ENCODE results near the gene KLHL17. TPM values are rescaled to one million over a fixed set of nuclear protein-coding genes. Genes with fewer than 3 reads are reported as not detected.
A peak's percentile ranks its signal among the peaks of the same experiment; 100 is the strongest.

The KLHL17 gene
- total and polyA plus RNA-seq, 9 of the 15 experiments (the other 6 are each of a cell fraction or from before 2014, with no cell fraction given) = 0.14 to 84.8 (median 13.0) TPM

DNA sequence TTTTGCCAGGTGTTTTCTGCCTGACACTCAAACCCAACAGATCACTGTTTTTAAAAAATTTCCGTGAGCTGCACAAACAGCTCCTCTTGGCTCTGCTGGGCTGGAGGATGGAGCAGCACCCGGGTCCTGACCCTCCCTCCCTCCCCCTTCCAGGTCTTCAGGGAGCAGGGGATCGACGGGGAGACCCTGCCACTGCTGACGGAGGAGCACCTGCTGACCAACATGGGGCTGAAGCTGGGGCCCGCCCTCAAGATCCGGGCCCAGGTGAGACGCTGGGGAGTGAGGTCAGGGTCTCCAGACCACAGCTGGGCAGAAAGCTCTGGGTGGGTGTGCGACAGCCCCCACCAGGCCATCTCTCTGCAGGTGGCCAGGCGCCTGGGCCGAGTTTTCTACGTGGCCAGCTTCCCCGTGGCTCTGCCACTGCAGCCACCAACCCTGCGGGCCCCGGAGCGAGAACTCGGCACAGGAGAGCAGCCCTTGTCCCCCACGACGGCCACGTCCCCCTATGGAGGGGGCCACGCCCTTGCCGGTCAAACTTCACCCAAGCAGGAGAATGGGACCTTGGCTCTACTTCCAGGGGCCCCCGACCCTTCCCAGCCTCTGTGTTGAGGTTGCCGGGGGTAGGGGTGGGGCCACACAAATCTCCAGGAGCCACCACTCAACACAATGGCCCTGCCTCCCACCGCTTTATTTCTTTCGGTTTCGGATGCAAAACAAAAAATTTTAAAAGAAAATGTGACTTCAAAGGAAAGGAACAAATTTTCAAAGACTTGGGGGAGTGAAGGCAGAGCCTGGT lies 16.6 kb upstream of the KLHL17 start (continued):
- TF ChIP-seq, protein P1, sequence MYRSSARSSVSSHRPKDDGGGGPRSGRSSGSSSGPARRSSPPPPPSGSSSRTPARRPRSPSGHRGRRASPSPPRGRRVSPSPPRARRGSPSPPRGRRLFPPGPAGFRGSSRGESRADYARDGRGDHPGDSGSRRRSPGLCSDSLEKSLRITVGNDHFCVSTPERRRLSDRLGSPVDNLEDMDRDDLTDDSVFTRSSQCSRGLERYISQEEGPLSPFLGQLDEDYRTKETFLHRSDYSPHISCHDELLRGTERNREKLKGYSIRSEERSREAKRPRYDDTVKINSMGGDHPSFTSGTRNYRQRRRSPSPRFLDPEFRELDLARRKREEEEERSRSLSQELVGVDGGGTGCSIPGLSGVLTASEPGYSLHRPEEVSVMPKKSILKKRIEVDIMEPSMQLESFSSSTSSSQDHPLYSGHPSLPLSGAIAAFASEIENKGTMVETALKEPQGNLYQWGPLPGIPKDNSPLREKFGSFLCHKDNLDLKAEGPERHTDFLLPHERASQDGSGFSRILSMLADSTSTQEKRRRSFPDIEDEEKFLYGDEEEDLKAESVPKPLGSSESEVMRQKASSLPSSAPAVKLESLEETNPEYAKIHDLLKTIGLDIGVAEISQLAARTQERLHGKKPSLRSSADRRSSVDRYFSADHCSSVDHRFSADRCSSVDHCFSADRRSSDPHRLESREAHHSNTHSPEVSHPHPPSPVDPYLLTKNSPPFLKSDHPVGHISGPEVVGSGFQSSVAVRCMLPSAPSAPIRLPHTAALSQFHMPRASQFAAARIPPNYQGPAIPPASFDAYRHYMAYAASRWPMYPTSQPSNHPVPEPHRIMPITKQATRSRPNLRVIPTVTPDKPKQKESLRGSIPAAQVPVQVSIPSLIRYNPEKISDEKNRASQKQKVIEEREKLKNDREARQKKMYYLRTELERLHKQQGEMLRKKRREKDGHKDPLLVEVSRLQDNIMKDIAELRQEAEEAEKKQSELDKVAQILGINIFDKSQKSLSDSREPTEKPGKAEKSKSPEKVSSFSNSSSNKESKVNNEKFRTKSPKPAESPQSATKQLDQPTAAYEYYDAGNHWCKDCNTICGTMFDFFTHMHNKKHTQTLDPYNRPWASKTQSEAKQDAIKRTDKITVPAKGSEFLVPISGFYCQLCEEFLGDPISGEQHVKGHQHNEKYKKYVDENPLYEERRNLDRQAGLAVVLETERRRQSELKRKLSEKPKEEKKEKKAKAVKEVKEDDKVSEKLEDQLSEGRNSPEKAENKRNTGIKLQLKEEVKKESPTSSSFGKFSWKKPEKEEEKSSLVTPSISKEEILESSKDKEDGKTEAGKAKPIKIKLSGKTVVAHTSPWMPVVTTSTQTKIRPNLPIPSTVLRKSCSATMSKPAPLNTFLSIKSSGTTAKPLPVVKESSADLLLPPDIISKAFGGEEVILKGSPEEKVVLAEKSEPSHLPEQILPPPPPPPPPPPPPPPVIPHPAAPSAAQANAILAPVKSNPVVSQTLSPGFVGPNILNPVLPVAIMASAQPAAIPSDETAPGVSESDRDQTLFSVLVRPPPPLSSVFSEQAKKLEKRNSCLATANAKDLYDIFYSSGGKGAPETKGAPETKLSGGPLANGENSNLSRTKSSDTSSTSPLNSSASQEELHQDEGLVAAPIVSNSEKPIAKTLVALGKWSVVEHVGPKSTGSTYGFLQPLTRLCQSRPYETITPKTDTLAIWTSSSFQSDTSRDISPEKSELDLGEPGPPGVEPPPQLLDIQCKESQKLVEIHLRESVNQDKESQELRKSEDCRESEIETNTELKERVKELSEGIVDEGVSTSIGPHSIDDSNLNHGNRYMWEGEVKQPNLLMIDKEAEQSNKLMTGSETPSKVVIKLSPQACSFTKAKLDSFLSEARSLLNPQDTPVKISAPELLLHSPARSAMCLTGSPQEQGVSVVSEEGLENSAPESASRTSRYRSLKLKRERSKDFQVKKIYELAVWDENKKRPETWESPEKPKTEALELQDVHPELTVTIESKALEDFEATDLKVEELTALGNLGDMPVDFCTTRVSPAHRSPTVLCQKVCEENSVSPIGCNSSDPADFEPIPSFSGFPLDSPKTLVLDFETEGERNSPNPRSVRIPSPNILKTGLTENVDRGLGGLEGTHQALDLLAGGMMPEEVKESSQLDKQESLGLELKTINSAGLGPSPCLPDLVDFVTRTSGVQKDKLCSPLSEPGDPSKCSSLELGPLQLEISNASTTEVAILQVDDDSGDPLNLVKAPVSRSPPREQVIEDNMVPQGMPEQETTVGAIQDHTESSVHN (IDR thresholded peaks at IDR 0.05; ENCODE audit: borderline replicate concordance in 1 of 2, low read depth in 1 of 2) = no peak
- TF ChIP-seq ILF3 (IDR thresholded peaks at IDR 0.05; ENCODE audit: borderline replicate concordance) (no peak), PRMT5 (CRISPR knock-in tag; IDR thresholded peaks at IDR 0.05) (no peak), CXXC5 (CRISPR knock-in tag; IDR thresholded peaks at IDR 0.05) (no peak), FIP1L1 (IDR thresholded peaks at IDR 0.05; ENCODE audit: low read depth, low read length, poor library complexity, severe bottlenecking) (peak; percentile 21), ZNF184 (CRISPR knock-in tag; IDR thresholded peaks at IDR 0.05) (0 out of 2 replicates have a peak, but pooled peaks have one; percentile 3), BRCA1 (IDR thresholded peaks at IDR 0.05) (no peak), BRCA1 (CRISPR knock-in tag; IDR thresholded peaks at IDR 0.05) (no peak), CBFA2T3 (IDR thresholded peaks at IDR 0.05) (no peak), GABPA (tag; conservative IDR thresholded peaks at IDR 0.05; ENCODE audit: low read depth) (no peak), EWSR1 (IDR thresholded peaks at IDR 0.05; ENCODE audit: borderline replicate concordance, low read depth, partially characterized antibody) (no peak), PHB (CRISPR knock-in tag; IDR thresholded peaks at IDR 0.05) (no peak), ZNF146 (CRISPR knock-in tag; IDR thresholded peaks at IDR 0.05; ENCODE audit: unreplicated experiment) (no peak), E2F3 (CRISPR knock-in tag; IDR thresholded peaks at IDR 0.05) (no peak)
- TF ChIP-seq, protein P2, sequence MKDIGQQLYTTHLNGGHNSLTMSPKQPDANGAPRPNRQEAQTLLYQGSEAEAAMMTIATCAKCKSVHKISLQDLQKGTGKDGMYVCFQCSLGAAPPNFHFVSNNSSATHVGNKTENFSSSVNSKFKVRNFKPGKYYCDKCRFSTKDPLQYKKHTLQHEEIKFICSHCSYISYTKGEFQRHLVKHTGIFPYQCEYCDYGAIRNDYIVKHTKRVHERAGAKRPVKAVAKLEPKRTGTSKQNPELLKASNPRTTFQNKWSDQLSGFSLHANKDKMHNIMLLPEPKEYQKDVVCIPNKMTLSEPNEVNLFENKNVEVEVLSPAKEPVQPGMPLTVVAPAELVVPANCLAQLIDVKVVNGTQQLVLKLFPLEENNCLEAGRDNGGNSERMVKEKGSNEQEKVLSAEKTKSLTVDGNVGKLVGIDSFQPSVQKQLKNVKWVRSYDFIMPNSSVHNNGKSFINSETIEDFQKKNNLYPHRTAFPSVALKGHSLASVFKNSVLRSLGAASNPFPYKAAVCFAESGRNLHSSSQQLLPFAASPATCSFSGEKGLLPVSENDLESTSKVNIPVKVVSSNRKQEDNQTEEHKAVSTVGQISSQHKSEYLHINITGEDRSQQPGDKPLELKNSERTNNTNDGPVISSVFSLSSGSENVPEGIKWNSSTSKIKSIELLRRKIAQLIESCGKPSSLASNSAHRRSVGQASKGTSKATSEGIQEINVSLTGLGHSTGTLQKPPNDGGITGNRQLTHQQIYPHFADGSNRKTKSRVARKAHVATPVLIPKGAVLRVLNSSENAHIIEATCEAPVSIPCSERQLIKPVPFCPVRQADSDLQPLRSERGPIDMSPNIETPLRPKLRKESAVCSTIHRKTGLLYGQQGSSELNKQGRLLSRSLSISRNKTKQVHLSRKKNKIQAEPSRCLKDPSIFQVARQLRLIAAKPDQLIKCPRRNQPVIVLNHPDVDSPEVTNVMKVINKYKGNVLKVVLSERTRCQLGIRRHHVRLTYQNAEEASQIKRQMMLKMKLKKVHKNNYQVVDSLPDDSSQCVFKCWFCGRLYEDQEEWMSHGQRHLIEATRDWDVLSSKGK (CRISPR knock-in tag; IDR thresholded peaks at IDR 0.05) = no peak
